Trophoblast cell (in vitro differentiated cells and primary cell): ENCODE data around the gene MEGF8.

ENCODE experiments used
- DNase-seq, 2 donors: peaks; one replicate each; pipeline ENCODE4 v3.0.0-alpha.2; 2016
- H2AFZ ChIP-seq: 2 replicates; pipeline ENCODE4 v1.6.1; 2013; ENCODE audit warnings: low read length, moderate library complexity, mild to moderate bottlenecking; ENCODE audit not compliant: insufficient read depth, poor library complexity
- H2AK5ac ChIP-seq: 2 replicates; pipeline ENCODE4 v1.6.1; 2013; ENCODE audit warnings: mild to moderate bottlenecking, low read length
- H2BK120ac ChIP-seq: 2 replicates; pipeline ENCODE4 v1.6.1; 2013; ENCODE audit warnings: low read length, mild to moderate bottlenecking, moderate library complexity; ENCODE audit not compliant: insufficient read depth, poor library complexity
- H2BK12ac ChIP-seq: 2 replicates; pipeline ENCODE4 v1.6.1; 2013; ENCODE audit warnings: mild to moderate bottlenecking, low read length, moderate library complexity
- H2BK5ac ChIP-seq: 2 replicates; pipeline ENCODE4 v1.6.1; 2013; ENCODE audit warnings: low read length, low read depth, moderate library complexity, mild to moderate bottlenecking; ENCODE audit not compliant: poor library complexity
- H3K14ac ChIP-seq: 2 replicates; pipeline ENCODE4 v1.6.1; 2013; ENCODE audit warnings: mild to moderate bottlenecking, low read length
- H3K18ac ChIP-seq: 2 replicates; pipeline ENCODE4 v1.6.1; 2013; ENCODE audit warnings: mild to moderate bottlenecking, low read length
- H3K23ac ChIP-seq: 2 replicates; pipeline ENCODE4 v1.6.1; 2013; ENCODE audit warnings: low read length
- H3K27ac ChIP-seq: 2 replicates; pipeline ENCODE4 v1.5.1; 2013; ENCODE audit warnings: low read depth, mild to moderate bottlenecking, inconsistent platforms, low read length, moderate library complexity
- H3K27me3 ChIP-seq: 2 replicates; pipeline ENCODE4 v1.6.1; 2013; ENCODE audit warnings: inconsistent platforms, mild to moderate bottlenecking, low read length, moderate library complexity; ENCODE audit not compliant: insufficient read depth
- H3K36me3 ChIP-seq, 2 experiments: 1 replicate in 1 of 2; 2 replicates in 1 of 2; pipeline ENCODE4 v1.6.1; 2013; ENCODE audit warnings: low read length in 2 of 2, mild to moderate bottlenecking in 2 of 2, moderate library complexity in 1 of 2; ENCODE audit not compliant: insufficient read depth in 2 of 2, control insufficient read depth in 1 of 2
- H3K4ac ChIP-seq: 2 replicates; pipeline ENCODE4 v1.6.1; 2013; ENCODE audit warnings: low read depth, mild to moderate bottlenecking, low read length, moderate library complexity
- H3K4me1 ChIP-seq, 2 experiments: 1 replicate in 1 of 2; 2 replicates in 1 of 2; pipeline ENCODE4 v1.6.1; 2013; ENCODE audit warnings: low read length in 2 of 2, mild to moderate bottlenecking in 2 of 2, moderate library complexity in 1 of 2; ENCODE audit not compliant: insufficient read depth in 2 of 2, control insufficient read depth in 1 of 2
- H3K4me2 ChIP-seq: 2 replicates; pipeline ENCODE4 v1.6.1; 2013; ENCODE audit warnings: inconsistent platforms, mild to moderate bottlenecking, low read length, moderate library complexity
- H3K4me3 ChIP-seq: 2 replicates; pipeline ENCODE4 v1.5.1; 2013; ENCODE audit warnings: mild to moderate bottlenecking, low read depth, low read length, inconsistent platforms
- H3K79me1 ChIP-seq: one replicate; pipeline ENCODE4 v1.6.1; 2013; ENCODE audit warnings: low read length
- H3K79me2 ChIP-seq: 2 replicates; pipeline ENCODE4 v1.6.1; 2013; ENCODE audit warnings: low read length, mild to moderate bottlenecking; ENCODE audit not compliant: control insufficient read depth, insufficient read depth, poor library complexity
- H3K9ac ChIP-seq: 2 replicates; pipeline ENCODE4 v1.6.1; 2013; ENCODE audit warnings: mild to moderate bottlenecking, low read length
- H3K9me3 ChIP-seq: 2 replicates; pipeline ENCODE4 v1.6.1; 2013; ENCODE audit warnings: low read depth, mild to moderate bottlenecking, control low read depth, inconsistent platforms, low read length; ENCODE audit not compliant: insufficient read depth
- H4K12ac ChIP-seq: 2 replicates; pipeline ENCODE4 v1.6.1; 2013; ENCODE audit warnings: low read depth, mild to moderate bottlenecking, low read length, moderate library complexity
- H4K8ac ChIP-seq: 2 replicates; pipeline ENCODE4 v1.6.1; 2013; ENCODE audit warnings: low read depth, mild to moderate bottlenecking, low read length, moderate library complexity
- H4K91ac ChIP-seq: one replicate; pipeline ENCODE4 v1.6.1; 2013; ENCODE audit warnings: low read depth, mild to moderate bottlenecking, low read length, moderate library complexity
- WGBS: extraction: QIAGEN DNeasy Blood & Tissue Kit; methylation state at CpG from one replicate; pipeline ENCODE4 v1.1.7; 2013; ENCODE audit warnings: missing lambda C conversion rate; ENCODE audit not compliant: insufficient read length, insufficient coverage; ENCODE audit errors: extremely low coverage; 5-methylcytosine and 5-hydroxymethylcytosine counted together

MEGF8 gene

GRCh38 chr19:42424345-42424707, 98.9 kb downstream of the MEGF8 start:
- Histone ChIP-seq H4K8ac (no peak overlapping the region), H4K91ac (no peak overlapping the region), H3K79me1 (peaks cover 2% of the 10 kb centered on the region), H3K79me2 (no peaks in the 10 kb centered on the region), H3K9ac (no peak overlapping the region), H2BK120ac (no peak overlapping the region), H3K14ac (no peak overlapping the region), H3K27me3 (peaks cover 8% of the 10 kb centered on the region), H3K4me1 (peaks cover 6 to 13% of the 10 kb centered on the region in 2 experiments), H4K12ac (no peak overlapping the region), H3K4me2 (no peak overlapping the region), H3K27ac (no peak overlapping the region), H3K4me3 (no peak overlapping the region), H2AK5ac (no peak overlapping the region), H2BK12ac (no peak overlapping the region), H2BK5ac (no peak overlapping the region), H3K9me3 (peaks cover 8% of the 10 kb centered on the region), H3K18ac (no peak overlapping the region), H3K36me3 (no peaks in the 10 kb centered on the region), H3K23ac (no peak overlapping the region), H2AFZ (no peak overlapping the region), H3K4ac (no peak overlapping the region)
- no peak for DNase-seq
- no CpG with 5 or more reads among the region's 15 CpGs for WGBS

GRCh38 chr19:42424712-42425131, 99.3 kb downstream of the MEGF8 start:
- Histone ChIP-seq H3K27ac (no peak overlapping the region), H4K12ac (no peak overlapping the region), H3K79me1 (peaks cover 2% of the 10 kb centered on the region), H3K4me2 (no peak overlapping the region), H3K23ac (no peak overlapping the region), H2AK5ac (no peak overlapping the region), H2AFZ (no peak overlapping the region), H2BK12ac (no peak overlapping the region), H3K36me3 (no peaks in the 10 kb centered on the region), H4K91ac (no peak overlapping the region), H3K79me2 (no peaks in the 10 kb centered on the region), H3K14ac (no peak overlapping the region), H3K18ac (no peak overlapping the region), H3K9ac (no peak overlapping the region), H4K8ac (no peak overlapping the region), H3K4ac (no peak overlapping the region), H3K4me1 (peaks cover 6 to 13% of the 10 kb centered on the region in 2 experiments), H3K9me3 (peaks cover 8% of the 10 kb centered on the region), H2BK5ac (no peak overlapping the region), H2BK120ac (no peak overlapping the region), H3K27me3 (peaks cover 8% of the 10 kb centered on the region), H3K4me3 (no peak overlapping the region)
- no CpG with 5 or more reads among the region's 13 CpGs for WGBS
- DNase-seq: no peak

DNA sequence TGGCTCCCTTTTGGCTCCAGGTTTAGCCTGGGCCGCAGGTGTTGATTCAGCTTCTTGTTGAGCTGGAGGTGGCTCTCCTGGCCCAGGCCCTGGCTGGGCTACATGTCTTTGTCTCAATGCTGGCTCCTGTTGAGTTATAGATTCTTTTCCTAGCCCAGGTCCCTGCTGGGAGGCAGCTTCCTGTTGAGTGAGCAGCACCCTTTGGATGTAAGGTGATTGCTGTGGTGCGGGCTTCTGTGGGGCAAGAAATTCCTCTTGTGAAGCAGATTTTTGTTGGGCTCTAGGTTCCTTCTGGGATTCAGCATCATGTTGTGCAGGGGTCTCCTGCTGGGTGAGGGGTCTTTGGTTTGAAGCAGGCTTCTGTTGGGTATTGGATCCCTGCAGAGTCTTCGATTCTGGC, 101.2 kb downstream of the MEGF8 start:
- Histone ChIP-seq H2AK5ac (no peak overlapping the region), H3K4me1 (peaks cover 6 to 13% of the 10 kb centered on the region in 2 experiments), H4K8ac (no peak overlapping the region), H2BK120ac (no peak overlapping the region), H3K18ac (no peak overlapping the region), H2BK5ac (no peak overlapping the region), H3K14ac (no peak overlapping the region), H3K9ac (no peak overlapping the region), H3K4me3 (no peak overlapping the region), H4K12ac (no peak overlapping the region), H3K79me1 (peaks cover 2% of the 10 kb centered on the region), H3K23ac (no peak overlapping the region), H2AFZ (no peak overlapping the region), H3K27me3 (peaks cover 8% of the 10 kb centered on the region), H2BK12ac (no peak overlapping the region), H3K36me3 (no peaks in the 10 kb centered on the region), H3K4me2 (no peak overlapping the region), H3K9me3 (peaks cover 8% of the 10 kb centered on the region), H3K4ac (no peak overlapping the region), H3K79me2 (no peaks in the 10 kb centered on the region), H3K27ac (no peak overlapping the region), H4K91ac (no peak overlapping the region)
- no peak for DNase-seq
- no CpG with 5 or more reads among the region's 3 CpGs for WGBS

DNA sequence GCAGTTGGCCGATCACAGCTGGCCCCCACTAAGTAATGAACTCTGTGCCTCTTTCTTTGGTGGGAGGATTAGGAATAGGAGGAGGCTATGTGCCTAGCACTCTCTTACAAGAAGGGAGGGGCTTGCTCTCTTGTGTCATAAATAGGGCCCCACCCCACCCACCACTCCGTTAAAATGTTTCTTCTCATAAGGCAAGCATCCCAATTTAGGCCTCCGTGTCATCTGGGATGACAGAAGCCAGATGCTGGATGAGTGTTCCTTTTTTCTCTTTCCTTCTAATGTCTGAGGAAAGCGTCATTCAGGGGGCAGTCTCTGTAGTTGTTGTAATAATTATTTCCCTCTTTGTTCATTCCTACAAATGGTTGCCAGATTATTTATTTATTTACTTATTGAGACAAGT, 101.9 kb downstream of the MEGF8 start, which contains the start of gene LIPE:
Gene LIPE (minus strand): TSS at position 76 of the 400 bp plus-strand sequence. CDS start 239 bp downstream, outside the sequence.
- Histone ChIP-seq H3K79me2 (no peaks in the 10 kb centered on the region), H4K12ac (no peak within 1 kb of the TSS), H4K91ac (no peak within 1 kb of the TSS), H3K4me2 (no peak within 1 kb of the TSS), H2BK12ac (no peak within 1 kb of the TSS), H3K18ac (no peak within 1 kb of the TSS), H3K14ac (no peak within 1 kb of the TSS), H3K9me3 (peaks cover 8% of the 10 kb centered on the region), H3K79me1 (peaks cover 2% of the 10 kb centered on the region), H3K27me3 (peaks cover 8% of the 10 kb centered on the region), H3K4me3 (no peak within 1 kb of the TSS), H3K36me3 (no peaks in the 10 kb centered on the region), H2AK5ac (no peak within 1 kb of the TSS), H3K4ac (no peak within 1 kb of the TSS), H2BK5ac (no peak within 1 kb of the TSS), H3K23ac (no peak within 1 kb of the TSS), H4K8ac (no peak within 1 kb of the TSS), H3K4me1 (peaks cover 6 to 13% of the 10 kb centered on the region in 2 experiments), H3K27ac (no peak within 1 kb of the TSS), H3K9ac (no peak within 1 kb of the TSS), H2BK120ac (no peak within 1 kb of the TSS), H2AFZ (no peak within 1 kb of the TSS)
- no CpG with 5 or more reads among the region's 4 CpGs for WGBS
- DNase-seq: no peak
